ENCODE results near the gene OGFOD3.
A peak's percentile ranks its signal among the peaks of the same experiment; 100 is the strongest.
"Not testable (repeated sequence)": the region's sequence is repeated elsewhere in the genome, so short reads cannot be mapped to it uniquely, and the experiment has no call there.

The OGFOD3 gene

DNA sequence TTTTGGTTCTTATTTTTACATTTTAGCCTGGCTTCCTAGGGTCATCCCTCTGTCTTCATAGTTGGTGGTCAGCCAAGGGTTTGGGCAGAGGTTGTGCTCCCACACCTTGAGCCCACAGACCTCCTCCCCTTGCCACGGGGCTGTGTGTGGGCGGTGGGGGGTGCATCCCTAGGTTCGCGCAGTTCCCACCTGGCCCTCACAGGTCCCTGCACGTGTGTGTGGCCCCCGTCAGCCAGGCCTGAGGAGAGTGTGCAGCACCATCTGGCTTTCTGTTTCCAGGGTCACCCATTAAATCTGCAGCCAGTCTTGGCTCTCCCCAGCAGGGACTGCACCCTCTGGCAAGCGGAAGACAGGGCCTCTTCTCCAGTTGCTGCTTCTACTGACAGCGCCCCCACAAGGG, 13.6 kb upstream of the OGFOD3 start:
- DNase-seq = no peak

DNA sequence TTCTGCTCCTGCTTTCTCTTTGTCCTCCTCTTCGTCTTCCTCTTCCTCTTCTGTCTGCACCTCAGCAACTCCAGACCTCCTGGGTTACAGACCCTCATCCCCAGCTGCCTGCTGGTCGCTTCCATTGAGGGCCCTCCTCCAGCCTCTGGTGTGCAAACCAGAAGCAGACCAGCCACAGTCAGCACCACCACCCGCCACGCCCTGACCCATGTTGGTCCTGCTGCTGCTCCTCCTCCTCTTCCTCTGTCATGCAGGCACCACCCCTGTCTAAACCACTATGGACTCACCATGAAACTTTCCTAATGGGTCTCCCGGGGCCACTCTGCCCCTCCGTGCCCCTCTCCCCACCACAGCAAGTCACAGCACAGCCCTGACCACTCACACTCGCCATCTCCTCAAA, 11.4 kb upstream of the OGFOD3 start:
- no peak for DNase-seq

DNA sequence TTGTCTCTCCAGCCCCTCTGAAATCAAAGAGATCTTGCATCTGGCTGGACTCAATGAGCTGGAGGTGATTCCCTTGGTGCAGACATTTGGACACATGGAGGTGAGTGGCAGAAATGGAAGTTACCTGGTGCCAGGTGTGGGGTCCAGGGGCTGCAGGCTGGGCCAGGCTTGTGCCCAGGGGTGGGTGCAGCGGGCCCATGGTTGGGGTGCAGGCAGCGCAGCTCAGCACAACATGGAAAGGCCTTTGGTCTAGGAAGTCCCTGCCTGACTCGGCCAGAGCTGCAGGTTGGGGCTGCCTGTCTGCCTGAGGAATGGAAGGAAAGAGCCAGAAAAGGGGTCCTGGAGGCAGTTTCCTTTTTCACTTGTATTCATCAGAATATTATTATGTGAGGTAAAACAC, 10.2 kb upstream of the OGFOD3 start:
- no peak for DNase-seq

DNA sequence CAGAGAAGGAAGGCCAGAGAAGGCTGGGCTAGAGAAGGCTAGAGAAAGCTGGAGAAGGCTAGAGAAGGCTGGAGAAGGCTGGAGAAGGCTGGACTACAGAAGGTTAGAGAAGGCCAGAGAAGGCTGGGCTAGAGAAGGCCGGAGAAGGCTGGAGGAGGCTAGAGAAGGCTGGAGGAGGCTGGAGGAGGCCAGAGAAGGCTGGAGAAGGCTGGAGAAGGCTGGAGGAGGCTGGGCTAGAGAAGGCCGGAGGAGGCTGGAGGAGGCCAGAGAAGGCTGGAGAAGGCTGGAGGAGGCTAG, 6.4 kb upstream of the OGFOD3 start:
- DNase-seq = no peak

DNA sequence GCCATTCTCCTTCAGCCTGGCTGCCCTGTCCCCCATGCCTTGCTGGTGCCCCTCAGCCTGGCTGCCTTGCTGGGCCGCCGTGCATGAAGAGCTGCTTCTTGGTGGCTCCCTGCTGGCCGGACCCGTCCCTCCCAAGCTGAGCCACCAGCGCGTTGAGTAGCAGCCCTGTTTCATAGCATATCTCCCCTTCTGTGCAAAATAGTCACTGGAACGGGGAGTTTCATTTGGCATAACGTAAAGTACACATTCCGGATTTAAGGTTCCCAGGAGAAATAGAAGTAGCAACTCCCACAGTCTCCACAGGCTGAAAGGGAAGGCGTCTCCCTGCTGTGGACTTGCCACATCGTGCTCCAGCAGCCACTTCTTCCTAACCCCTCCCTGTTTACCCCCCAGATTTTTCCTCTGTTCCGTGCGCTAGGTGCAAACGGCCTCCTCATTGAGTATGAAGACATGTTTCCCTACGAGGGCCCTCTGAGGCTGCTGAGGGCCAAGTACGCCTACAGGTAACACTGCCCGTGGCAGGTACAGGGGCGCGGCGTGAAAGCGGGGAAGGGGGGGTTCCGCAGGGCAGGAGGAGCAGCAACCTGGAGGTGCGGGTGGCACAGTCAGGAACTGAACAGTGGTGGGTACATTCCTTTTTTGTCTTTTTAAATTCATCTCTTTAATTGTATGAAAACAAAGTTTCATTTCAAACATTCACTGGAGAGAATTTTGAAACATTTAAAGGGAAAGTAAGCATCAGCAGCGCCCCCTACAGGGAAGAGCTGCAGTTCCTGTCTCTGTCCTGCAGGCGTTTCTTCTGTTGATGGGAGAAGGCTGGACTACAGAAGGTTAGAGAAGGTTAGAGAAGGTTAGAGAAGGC, 5.8 kb upstream of the OGFOD3 start:
- peak; percentile 23 for DNase-seq

DNA sequence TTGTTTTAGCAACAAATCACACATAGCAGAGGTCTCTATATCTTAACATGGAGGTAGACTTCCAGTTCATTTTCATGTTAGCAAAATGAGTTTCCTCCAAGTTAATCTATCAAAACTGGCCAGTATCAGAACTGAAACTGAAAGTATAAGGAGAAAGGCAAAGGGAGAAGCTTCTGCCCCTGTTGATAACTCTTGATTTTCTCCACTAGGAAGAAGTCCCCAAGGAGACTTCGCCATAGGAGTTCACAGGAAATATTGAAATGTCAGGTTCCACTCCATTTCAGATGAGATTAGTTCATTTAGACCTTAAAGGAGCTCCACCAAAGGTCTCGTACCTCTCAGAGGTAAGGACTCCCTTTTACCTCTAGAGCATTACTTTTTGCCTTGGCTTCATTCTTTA, 1.2 kb upstream of the OGFOD3 start:
- no peak for DNase-seq

DNA sequence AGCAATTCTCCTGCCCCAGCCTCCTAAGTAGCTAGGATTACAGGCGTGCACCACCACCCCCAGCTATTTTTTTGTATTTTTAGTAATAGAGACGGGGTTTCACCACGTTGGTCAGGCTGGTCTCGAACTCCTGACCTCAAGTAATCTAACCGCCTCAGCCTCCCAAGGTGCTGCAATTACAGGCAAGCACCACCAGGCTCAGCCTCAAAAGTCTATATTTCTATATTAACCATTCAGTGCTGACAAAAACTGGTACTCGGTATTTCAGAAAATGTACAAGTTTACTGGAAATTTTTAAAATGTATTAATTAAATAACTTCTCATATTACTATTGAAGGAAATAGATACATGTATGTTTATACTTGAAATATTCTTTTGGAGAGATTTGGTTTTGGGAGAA, 1.6 kb downstream of the OGFOD3 start:
- no peak for DNase-seq

DNA sequence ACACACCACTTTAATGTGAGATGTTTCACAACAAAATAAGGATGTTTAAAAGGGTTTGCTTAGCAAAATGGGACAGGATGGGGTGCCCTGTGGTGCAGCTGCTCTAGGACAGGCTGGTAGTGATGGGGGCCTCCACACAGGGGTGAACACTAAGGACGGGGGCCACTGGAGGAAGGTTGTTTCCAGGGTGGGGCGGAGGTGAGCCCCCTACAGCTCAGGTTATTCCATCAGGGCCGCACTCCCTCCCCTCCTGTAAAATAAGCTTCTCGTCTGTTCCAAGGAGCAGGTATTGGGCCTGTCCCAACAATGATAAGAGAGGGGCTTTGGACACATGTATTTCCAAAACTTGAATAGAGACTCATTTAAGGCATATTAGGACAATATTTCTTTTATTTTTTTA, 2.1 kb downstream of the OGFOD3 start:
- DNase-seq = no peak

DNA sequence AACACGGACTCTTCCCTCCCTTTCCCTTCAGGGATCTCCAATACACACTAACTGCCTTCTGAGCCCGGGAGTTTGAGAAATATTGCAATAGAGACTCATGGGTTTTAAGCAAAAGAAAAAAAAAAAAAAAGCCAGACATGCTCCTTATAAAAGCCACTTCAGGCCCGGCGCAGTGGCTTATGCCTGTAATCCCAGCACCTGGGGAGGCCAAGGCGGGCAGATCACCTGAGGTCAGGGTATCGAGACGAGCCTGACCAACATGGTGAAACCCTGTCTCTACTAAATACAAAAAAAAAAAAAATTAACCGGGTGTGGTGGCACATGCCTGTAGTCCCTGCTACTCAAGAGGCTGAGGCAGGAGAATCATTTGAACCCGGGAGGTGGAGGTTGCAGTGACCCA, 2.6 kb downstream of the OGFOD3 start:
- DNase-seq = no peak

DNA sequence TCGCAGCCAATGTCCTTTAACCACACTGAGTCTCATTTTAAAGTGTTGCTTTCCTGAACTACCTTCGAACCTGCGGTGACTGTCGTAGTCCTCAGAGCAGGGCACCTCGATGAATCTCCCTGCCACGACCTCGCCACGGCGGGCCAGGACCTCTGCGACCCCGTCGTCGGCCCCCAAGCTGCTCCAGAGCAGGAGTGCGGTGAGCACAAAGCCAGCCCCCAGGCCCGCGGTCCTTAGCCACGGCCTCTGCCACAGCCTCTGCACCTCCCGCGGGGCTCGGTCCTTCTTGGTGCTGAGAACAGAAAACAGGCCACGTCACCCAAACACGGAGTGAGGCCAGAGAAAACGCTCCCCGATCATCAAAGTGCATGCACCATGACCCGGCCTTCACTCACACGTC, 3.0 kb downstream of the OGFOD3 start:
- DNase-seq = no peak

DNA sequence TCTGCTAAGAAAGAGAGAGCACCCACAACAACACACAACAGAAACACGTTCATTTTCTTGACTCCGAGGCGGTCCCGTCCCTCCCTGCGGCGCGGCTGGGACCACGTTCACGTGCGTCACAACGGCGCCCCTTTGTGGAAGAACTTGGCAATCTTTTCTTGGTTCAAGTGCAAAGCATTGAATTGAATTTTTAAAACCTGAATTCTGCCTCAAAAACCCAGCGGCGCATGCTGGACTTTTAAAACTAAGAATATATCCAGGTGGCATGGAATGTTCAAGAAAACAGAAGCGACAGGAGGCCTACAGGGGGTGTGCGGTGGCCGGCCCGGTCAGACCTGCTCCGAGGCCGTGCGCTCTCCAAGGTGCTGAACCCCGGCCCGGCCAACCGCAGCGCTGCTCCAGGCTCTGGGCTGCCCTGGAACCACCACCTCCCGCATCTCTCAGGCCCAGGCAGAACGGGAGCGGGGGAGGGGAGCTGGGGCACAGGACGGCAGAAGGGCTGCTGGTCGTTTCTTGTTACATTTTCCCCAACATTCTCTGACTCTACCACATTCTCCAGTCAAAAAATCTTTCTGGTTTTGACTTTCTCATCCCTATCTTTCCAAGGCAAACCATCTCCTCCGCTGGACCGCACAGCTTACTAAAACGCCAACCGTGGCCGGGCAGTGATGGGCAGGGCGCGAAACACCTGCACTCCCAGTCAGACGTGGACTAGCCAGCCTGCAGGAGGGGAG, 3.7 kb downstream of the OGFOD3 start:
- no peak for DNase-seq

DNA sequence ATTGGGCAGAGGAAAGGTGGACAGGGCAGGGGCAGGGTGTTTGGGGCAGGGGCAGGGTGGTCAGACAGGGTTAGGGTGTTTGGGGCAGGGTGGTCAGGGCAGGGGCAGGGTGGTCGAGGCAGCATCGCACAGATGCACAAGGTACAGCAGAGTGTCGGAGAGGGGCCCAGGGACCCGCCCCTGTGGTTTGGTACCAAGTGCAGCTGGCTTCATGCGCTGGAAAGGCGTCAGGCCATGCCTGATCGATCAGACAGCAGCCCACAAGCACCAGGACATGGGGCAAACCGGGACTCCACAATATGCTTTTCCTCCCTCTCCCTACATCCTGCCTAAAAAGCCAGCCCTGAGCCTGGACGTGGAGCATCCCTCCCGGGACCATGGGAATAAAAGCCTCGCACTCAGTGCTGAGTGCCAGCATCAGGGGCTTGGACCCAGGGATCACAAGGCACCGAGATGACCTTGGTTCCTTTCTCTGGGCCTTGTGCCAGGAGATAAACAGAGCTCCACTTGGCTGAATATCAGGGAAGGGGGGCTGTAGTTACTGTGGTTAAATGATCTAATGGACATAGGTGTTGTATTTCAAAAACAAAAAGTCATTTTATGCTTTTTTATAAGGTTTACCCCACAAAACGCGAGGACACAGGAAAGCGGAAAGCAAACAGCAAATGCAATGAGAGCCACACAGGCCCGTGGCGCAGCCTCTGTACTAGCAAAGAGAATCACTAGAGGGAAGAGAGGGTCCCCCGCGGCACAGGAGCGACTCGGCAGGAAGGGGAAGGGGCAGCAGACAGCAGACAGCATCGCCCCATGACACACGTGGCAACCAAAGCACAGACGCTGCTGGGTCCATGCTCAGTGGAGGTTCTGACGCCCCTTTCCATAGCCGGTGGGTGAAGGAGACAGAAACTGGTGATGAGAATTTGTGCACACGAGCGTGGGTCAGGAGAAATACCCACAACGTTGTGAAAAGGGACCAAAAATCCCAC, 5.6 kb downstream of the OGFOD3 start:
- peak; percentile 45 for DNase-seq

DNA sequence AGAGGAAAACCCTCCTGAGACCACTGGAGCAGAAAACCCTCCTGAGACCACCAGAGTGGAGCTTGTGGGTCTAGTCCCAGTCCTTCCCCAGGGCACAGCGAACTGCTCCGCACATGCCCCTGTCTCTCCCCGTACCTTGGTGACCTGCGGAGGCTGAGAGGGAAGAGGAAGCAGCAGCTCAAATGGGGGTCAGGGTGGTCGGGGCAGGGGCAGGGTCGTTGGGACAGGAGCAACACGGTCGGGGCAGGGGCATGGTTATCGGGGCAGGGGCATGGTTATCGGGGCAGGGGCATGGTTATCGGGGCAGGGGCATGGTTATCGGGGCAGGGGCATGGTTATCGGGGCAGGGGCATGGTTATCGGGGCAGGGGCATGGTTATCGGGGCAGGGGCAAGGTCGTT, 6.3 kb downstream of the OGFOD3 start:
- DNase-seq = not testable (repeated sequence)

DNA sequence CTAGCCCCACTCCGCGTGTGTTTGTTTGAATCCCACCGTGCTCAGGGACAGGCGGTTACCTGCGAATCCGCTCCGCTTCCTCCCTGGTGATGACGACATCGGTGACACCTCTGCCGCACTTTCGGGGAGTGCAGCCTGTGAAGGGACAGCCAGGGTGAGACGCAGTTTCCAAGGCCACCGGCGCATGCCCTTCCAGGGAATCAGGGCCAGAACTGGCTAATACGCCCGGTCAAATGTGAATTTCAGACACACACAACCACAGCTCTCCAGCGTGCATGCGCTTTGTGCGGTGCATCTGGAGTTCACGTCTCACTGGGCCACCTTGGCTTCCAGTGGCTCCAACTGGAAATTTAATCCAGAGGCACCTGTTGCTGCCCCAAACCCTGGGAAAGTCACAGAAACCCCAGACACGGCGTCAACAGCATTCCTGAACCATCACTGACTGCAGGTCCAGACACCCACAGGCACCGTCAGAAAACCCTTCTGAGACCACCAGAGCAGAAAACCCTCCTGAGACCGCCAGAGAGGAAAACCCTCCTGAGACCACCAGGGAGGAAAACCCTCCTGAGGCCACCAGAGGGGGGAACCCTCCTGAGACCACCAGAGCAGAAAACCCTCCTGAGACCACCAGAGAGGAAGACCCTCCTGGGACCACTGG, 6.9 kb downstream of the OGFOD3 start:
- no peak for DNase-seq

DNA sequence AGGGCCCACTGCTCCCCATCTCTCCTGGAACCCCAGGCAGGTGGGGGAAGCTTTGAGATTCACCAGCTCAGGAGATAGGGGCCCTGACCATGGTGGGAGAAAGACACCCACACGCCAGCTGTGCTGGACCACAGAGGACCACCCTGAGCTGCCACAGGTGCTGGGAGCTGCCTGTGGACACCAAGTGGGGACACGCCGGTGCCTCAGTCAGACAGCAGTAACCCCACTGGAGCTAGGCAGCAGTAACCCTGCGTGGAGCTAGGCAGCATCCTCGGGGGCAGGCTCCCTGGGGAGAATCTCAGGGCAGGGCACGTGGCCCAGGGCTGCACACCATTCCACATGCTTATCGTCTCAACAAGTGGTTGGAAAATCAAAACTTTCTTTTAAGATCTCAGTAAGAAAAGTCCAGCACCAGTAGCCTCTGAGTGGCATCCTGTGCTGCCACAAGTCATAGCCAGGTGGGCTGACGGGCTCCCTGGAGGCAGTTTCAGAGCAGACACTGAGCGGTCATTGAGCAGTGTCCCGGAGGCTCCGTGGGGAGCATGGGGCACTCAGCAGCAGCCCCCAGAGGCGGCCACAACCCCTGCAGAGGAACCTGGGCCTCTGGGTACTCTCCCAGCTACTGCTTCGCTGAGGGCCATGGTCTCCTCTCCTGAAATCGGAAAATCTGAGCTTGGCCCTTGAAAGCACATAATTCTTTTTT, 8.2 kb downstream of the OGFOD3 start:
- no peak for DNase-seq

DNA sequence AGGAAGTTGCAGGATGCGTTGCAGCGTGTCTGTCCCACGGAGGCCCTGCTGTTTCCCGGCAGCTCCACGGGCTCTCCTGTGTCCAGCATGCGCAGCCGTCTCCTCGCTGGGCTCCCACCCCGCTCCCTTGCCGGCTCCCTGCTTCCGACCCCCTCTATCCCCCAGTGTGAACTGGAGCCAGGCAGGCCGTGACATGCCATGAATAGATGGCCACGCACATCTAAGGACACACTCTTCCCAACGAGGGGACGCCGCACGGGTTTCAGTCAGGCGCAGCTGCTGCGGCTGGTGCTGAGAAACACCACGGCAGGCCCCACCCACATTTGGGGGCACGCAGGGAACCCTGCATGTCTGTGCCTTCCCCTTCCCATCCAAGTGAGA, 9.5 kb downstream of the OGFOD3 start:
- DNase-seq = no peak

DNA sequence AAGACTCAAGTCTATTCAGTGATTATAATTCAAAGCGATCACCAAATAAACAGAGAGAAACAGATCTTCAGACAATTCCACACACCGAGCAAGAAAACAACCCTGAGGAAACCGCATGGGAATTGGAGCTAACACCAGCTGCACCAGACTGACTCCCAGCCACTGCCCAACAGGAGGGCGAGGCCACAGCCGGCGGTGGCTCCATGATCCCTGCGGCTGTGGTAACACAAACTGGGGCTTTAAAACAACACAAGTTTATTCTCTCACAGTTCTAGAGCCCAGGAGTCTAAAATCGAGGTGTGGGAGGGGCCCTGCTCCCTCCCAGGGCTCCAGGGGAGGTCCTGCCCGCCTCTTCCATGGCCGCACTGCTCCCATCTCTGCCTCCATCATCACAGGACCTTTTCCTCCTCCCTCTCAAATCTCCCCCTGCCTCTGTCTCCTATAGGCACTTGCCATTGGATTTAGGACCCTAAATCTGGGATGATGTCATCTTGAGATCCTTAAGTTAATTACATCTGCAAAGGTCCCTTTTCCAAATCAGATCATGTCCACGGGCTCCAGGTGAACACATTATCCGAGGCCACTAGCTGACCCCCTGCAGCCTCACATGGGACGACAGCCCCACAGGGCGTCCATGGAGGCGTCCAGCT, 10.0 kb downstream of the OGFOD3 start:
- no peak for DNase-seq

DNA sequence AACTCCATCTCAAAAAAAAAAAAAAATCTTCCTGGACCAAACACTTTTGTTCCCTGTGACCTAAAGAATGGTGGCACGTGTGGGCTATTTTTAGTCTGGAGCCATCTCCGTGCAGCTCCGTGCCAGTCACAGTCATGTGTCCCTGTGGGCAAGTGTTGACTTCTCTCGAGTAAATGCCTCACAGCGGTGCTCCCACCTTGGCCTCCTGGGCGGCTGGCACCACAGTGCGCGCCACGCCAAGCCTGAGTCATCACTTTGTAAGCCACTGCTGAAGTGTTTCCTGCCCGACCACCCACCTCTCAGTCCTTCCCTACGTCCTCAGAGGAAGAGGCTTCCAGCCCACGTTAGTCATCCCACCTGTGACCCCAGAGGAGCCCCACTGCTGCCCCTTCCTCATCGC, 11.1 kb downstream of the OGFOD3 start:
- no peak for DNase-seq

DNA sequence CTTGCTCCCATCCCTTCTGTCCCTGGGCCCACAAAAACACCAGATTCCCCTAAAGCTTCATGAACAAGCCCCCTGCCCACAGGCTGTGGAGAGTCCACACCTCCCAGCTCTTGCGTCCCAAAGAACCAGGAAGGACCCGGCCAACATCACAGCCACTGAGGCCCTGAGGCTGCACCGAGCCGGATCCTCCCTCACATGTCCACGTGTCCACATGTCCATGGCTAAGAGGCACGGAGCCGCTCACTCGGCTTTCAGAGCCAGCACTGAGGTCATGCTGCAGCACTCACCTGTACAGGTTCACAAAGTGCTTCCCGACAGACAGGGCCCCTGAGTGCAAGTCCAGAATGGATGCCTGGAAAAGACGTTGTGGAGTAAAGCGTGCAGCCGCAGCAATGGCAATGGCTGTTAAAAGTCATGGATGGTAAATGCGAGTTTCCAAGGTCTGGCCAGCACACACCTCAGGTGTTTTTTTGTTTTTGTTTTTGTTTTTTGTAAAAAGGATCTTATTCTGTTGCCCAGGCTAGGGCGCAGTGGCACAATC, 12.2 kb downstream of the OGFOD3 start:
- DNase-seq = no peak

DNA sequence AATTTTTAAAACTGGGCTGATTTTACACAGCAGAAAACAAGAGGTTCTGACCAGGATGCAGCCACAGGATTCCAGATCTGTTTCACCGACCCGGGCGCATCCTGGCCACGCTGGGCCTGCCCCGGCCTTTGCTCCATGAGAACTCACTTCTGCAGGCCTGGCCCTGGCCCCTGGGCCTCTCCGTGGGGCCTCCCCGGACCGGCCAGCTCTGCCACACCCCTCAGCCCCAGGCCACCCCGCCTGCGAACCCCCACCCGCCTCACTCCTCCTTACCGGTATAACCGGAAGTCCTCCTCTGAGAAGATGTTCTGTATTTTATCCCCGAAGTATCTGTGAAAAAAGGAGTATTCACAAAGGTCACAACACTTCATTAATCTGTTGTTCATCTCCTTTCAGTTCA, 13.3 kb downstream of the OGFOD3 start:
- DNase-seq = no peak
